HepG2 (cell line): Measurements from ENCODE around the gene EEA1. TPM values are rescaled to one million over a fixed set of nuclear protein-coding genes. Genes with fewer than 3 reads are reported as not detected.

Experiments
- ATAC-seq: fragments of 200-7000 bp; cut with Tn5 transposase; 3 replicates; pipeline ENCODE4 v1.9.1; 2020; ENCODE audit warnings: mild to moderate bottlenecking, moderate library complexity
- BruUV-seq: library from RNA; stranded (reverse); fragments of 400-500 nt; replicated peaks from 2 replicates; lab custom pipeline; 2021; lab: Mats Ljungman, UMichigan
- CTCF ChIA-PET: fragments of 300-600 bp; formaldehyde crosslinking; extraction: SDS; loops from one replicate; lab custom pipeline; 2021; ENCODE audit warnings: low total read pairs, inconsistent platforms, low intra/inter-chr PET ratio; lab: Yijun Ruan, JAX
- POLR2A ChIA-PET: fragments of 350-600 bp; sonication (Branson Sonifier 250); formaldehyde crosslinking; loops from one replicate; lab custom pipeline; 2020; ENCODE audit warnings: antibody characterized with exemption, inconsistent platforms; lab: Yijun Ruan, JAX
- DNase-seq: peaks from one replicate; pipeline ENCODE4 v3.0.0-alpha.2; 2015; ENCODE audit warnings: low spot score
- FAIRE-seq: peaks from 3 replicates; lab custom pipeline; 2011; peaks lifted over from hg19 to GRCh38; lab: Jason Lieb, UNC
- H2AFZ ChIP-seq: one replicate; pipeline ENCODE4 v1.6.1; 2011; ENCODE audit warnings: low read length, inconsistent platforms
- H3K27ac ChIP-seq: fragments of 300-600 bp; 3 replicates; pipeline ENCODE4 v1.8.0; 2011; ENCODE audit warnings: mixed run types, mild to moderate bottlenecking, mixed read lengths, low read length, inconsistent platforms; ENCODE audit not compliant: insufficient read depth; ENCODE audit errors: extremely low read length
- H3K27me3 ChIP-seq, 2 experiments: fragments of 200-600 bp in 1 of 2; 2 replicates in 1 of 2; 3 replicates in 1 of 2; pipeline versions ENCODE4 v1.6.0 to v1.8.0; 2011; ENCODE audit warnings: low read length in 2 of 2, mild to moderate bottlenecking in 2 of 2, moderate library complexity in 2 of 2, inconsistent platforms in 1 of 2; ENCODE audit not compliant: insufficient read depth in 2 of 2, control insufficient read depth in 1 of 2
- H3K36me3 ChIP-seq, 2 experiments: fragments of 200-600 bp in 1 of 2; replicated peaks in 1 of 2; 2 replicates in 1 of 2; 3 replicates in 1 of 2; pipeline versions ENCODE4 v1.5.1 to v1.8.0; 2011; ENCODE audit warnings: low read length in 2 of 2, inconsistent platforms in 1 of 2; ENCODE audit not compliant: insufficient read depth in 2 of 2, control insufficient read depth in 1 of 2
- H3K4me1 ChIP-seq: 2 replicates; pipeline ENCODE4 v1.5.1; 2012; ENCODE audit warnings: low read length, inconsistent platforms; ENCODE audit not compliant: insufficient read depth
- H3K4me2 ChIP-seq: 2 replicates; pipeline ENCODE4 v1.6.0; 2011; ENCODE audit warnings: low read depth, low read length, inconsistent platforms
- H3K4me3 ChIP-seq, 3 experiments: fragments of 200-600 bp in 1 of 3; sonication (generic), shearing (Covaris generic) in 1 of 3; replicated peaks in 1 of 3; 2 replicates each; pipeline ENCODE4 v1.5.1; 2011 to 2016; ENCODE audit warnings: low read length in 3 of 3, inconsistent platforms in 2 of 3, low read depth in 2 of 3, mild to moderate bottlenecking in 2 of 3, control low read depth in 1 of 3, mixed read lengths in 1 of 3; ENCODE audit not compliant: insufficient read depth in 1 of 3
- H3K79me2 ChIP-seq: one replicate; pipeline ENCODE4 v1.6.1; 2011; ENCODE audit warnings: low read length, inconsistent platforms; ENCODE audit not compliant: insufficient read depth
- H3K9ac ChIP-seq: 2 replicates; pipeline ENCODE4 v1.6.0; 2011; ENCODE audit warnings: mild to moderate bottlenecking, low read depth, low read length, inconsistent platforms; ENCODE audit not compliant: insufficient read depth
- H3K9me3 ChIP-seq: 2 replicates; pipeline ENCODE4 v1.5.1; 2012; ENCODE audit warnings: mild to moderate bottlenecking, low read length
- H4K20me1 ChIP-seq: 2 replicates; pipeline ENCODE4 v1.6.0; 2011; ENCODE audit warnings: inconsistent platforms, mild to moderate bottlenecking, low read length, moderate library complexity; ENCODE audit not compliant: insufficient read depth
- ARID4A ChIP-seq: sonication (generic); formaldehyde crosslinking; IDR thresholded peaks from 2 replicates; pipeline ENCODE4 v1.5.0; 2020; ENCODE audit warnings: mild to moderate bottlenecking, missing genetic modification reagents, borderline replicate concordance
- BCLAF1 ChIP-seq: fragments of 450-650 bp; IDR thresholded peaks from 2 replicates; pipeline ENCODE4 v1.6.1; 2017; ENCODE audit warnings: mild to moderate bottlenecking
- DMAP1 ChIP-seq: IDR thresholded peaks from 2 replicates; pipeline ENCODE4 v1.6.1; 2016
- EHMT2 ChIP-seq: fragments of 200-600 bp; sonication (generic); IDR thresholded peaks from 2 replicates; pipeline ENCODE4 v1.7.0; 2017; ENCODE audit warnings: antibody characterized with exemption, low read depth, low read length, borderline replicate concordance
- GZF1 ChIP-seq: sonication (generic); formaldehyde crosslinking; IDR thresholded peaks from 2 replicates; pipeline ENCODE4 v1.5.1; 2020; ENCODE audit warnings: mild to moderate bottlenecking, missing genetic modification reagents
- HCFC1 ChIP-seq: fragments of 150-350 bp; IDR thresholded peaks from 2 replicates; pipeline ENCODE4 v1.6.1; 2014; ENCODE audit warnings: low read depth, low read length
- HMGA1 ChIP-seq: sonication (generic); formaldehyde crosslinking; conservative IDR thresholded peaks from 2 replicates; pipeline ENCODE4 v1.4.0; 2020; ENCODE audit warnings: missing genetic modification reagents
- MEF2D ChIP-seq: sonication (generic); formaldehyde crosslinking; IDR thresholded peaks from 2 replicates; pipeline ENCODE4 v1.5.1; 2020; ENCODE audit warnings: mild to moderate bottlenecking, missing genetic modification reagents
- NFATC3 ChIP-seq: sonication (generic); formaldehyde crosslinking; IDR thresholded peaks from 2 replicates; pipeline ENCODE4 v1.5.1; 2020; ENCODE audit warnings: mild to moderate bottlenecking, missing genetic modification reagents
- NFIB ChIP-seq: sonication (generic); formaldehyde crosslinking; IDR thresholded peaks from 2 replicates; pipeline ENCODE4 v1.9.0; 2021; ENCODE audit warnings: missing genetic modification reagents, mild to moderate bottlenecking, borderline replicate concordance
- NFYB ChIP-seq: sonication (generic); formaldehyde crosslinking; IDR thresholded peaks from 2 replicates; pipeline ENCODE4 v1.4.0; 2020; ENCODE audit warnings: missing genetic modification reagents
- RBFOX2 ChIP-seq: fragments of 200-400 bp; formaldehyde crosslinking; IDR thresholded peaks from 2 replicates; pipeline ENCODE4 v1.6.1; 2017; ENCODE audit warnings: low read depth, mild to moderate bottlenecking, low read length
- TAF15 ChIP-seq: fragments of 200-400 bp; formaldehyde crosslinking; IDR thresholded peaks from one replicate; pipeline ENCODE4 v1.6.1; 2018; ENCODE audit warnings: mild to moderate bottlenecking, low read depth, low read length; ENCODE audit not compliant: poor library complexity, severe bottlenecking
- TIGD3 ChIP-seq: sonication (generic); formaldehyde crosslinking; IDR thresholded peaks from 2 replicates; pipeline ENCODE4 v1.5.1; 2020; ENCODE audit warnings: mild to moderate bottlenecking, missing genetic modification reagents, borderline replicate concordance
- ZNF564 ChIP-seq: sonication (generic); formaldehyde crosslinking; IDR thresholded peaks from 2 replicates; pipeline ENCODE4 v1.8.1; 2023; ENCODE audit warnings: mild to moderate bottlenecking, missing genetic modification reagents
- WGBS: methylation state at CpG from one replicate; pipeline ENCODE4 v1.1.6; 2017; ENCODE audit warnings: low lambda C conversion rate; 5-methylcytosine and 5-hydroxymethylcytosine counted together
- in situ Hi-C: cut with HindIII; loops from 2 replicates; pipeline ENCODE4 v1.10.0; 2017; ENCODE audit warnings: low pct_unique_long_range_greater_than_20kb; ENCODE audit not compliant: extremely low pct_ligation_motif_present
- intact Hi-C: fragments of 100-400 bp; cut with micrococcal nuclease; formaldehyde crosslinking; loops from one replicate; pipeline ENCODE4 v1.10.0; 2022; ENCODE audit not compliant: unreplicated experiment
- polyA plus RNA-seq, 8 experiments: library from polyadenylated mRNA; depleted of rRNA in 3 of 8; stranded (reverse) in 7 of 8; unstranded in 1 of 8; fragments of >200 nt; fragmentation: Illumina TruSeq in 4 of 8; extraction: Trizol in 4 of 8; gene quantifications; 2 replicates each; pipeline versions ENCODE4 v1.2.1 to v1.2.3, GENCODE V29; 2011 to 2016; ENCODE audit warnings: low read depth in 4 of 8, missing spikeins in 1 of 8, mixed read lengths in 1 of 8; ENCODE audit not compliant: insufficient read depth in 1 of 8
- total RNA-seq, 5 experiments: library from RNA; depleted of rRNA; stranded (reverse); fragments of >200 nt; fragmentation: Illumina TruSeq; extraction: Trizol; gene quantifications; 2 replicates each; pipeline ENCODE4 v1.2.3, GENCODE V29; 2016; ENCODE audit warnings: low read depth in 1 of 5

Gene EEA1
- total and polyA plus RNA-seq, 2 of the 13 experiments (the other 11 are each of a cell fraction or from before 2014, with no cell fraction given) = 5.0 to 19.3 TPM

- Histone ChIP-seq H3K79me2 (no peaks in the 10 kb centered on the region), H3K27ac (no peak overlapping the region), H4K20me1 (no peaks in the 10 kb centered on the region), H3K4me2 (no peak overlapping the region), H3K4me1 (peaks cover 39% of the 10 kb centered on the region), H3K9me3 (no peaks in the 10 kb centered on the region), H3K27me3 (no peaks in the 10 kb centered on the region), H3K4me3 (no peak overlapping the region), H3K36me3 (no peaks in the 10 kb centered on the region), H2AFZ (no peak overlapping the region), H3K9ac (no peak overlapping the region)
- DNase-seq (no peak), FAIRE-seq (no peak), ATAC-seq (no peak)
- ChIA-PET CTCF (no interaction called here), POLR2A (no interaction called here)
- BruUV-seq = no TSS peak
- WGBS = 92% methylated on average over 3 of the region's 3 CpGs
- intact Hi-C loops = no loop called here
- in situ Hi-C loops = no loop called here
- TF ChIP-seq GZF1 (CRISPR knock-in tag) (no peak), EHMT2 (no peak), NFIB (no peak), ARID4A (CRISPR knock-in tag) (no peak), ZNF564 (CRISPR knock-in tag) (no peak), NFATC3 (CRISPR knock-in tag) (no peak), NFYB (CRISPR knock-in tag) (no peak), HMGA1 (CRISPR knock-in tag) (no peak), DMAP1 (no peak), MEF2D (CRISPR knock-in tag) (no peak), RBFOX2 (no peak), TAF15 (no peak), BCLAF1 (no peak), HCFC1 (no peak), TIGD3 (CRISPR knock-in tag) (no peak)
Measured at GRCh38 chr12:92961949-92962348, 32.9 kb upstream of the EEA1 start.
